Measurements from ENCODE around the gene ALDH1A2.

ALDH1A2 gene

GRCh38 chr15:58019503-58020376 is 45.8 kb downstream of the ALDH1A2 start:
- TF ChIP-seq FOXM1 (IDR thresholded peaks at IDR 0.05; ENCODE audit: borderline replicate concordance) (no peak), FOXA1 (IDR thresholded peaks at IDR 0.05) (no peak), BHLHE40 (IDR thresholded peaks at IDR 0.05; ENCODE audit: borderline replicate concordance) (no peak), HDGF (IDR thresholded peaks at IDR 0.05; ENCODE audit: borderline replicate concordance) (no peak), LEF1 (IDR thresholded peaks at IDR 0.05; ENCODE audit: borderline replicate concordance) (no peak), ARNT (IDR thresholded peaks at IDR 0.05) (no peak), ELF4 (IDR thresholded peaks at IDR 0.05) (no peak), SUZ12 (IDR thresholded peaks at IDR 0.05) (no peak), FOXK2 (IDR thresholded peaks at IDR 0.05) (no peak), CTBP1 (IDR thresholded peaks at IDR 0.05; ENCODE audit: borderline replicate concordance) (no peak), NFRKB (IDR thresholded peaks at IDR 0.05) (no peak), TARDBP (IDR thresholded peaks at IDR 0.05) (no peak), SP1 (IDR thresholded peaks at IDR 0.05) (no peak)
- TF ChIP-seq, protein P1, sequence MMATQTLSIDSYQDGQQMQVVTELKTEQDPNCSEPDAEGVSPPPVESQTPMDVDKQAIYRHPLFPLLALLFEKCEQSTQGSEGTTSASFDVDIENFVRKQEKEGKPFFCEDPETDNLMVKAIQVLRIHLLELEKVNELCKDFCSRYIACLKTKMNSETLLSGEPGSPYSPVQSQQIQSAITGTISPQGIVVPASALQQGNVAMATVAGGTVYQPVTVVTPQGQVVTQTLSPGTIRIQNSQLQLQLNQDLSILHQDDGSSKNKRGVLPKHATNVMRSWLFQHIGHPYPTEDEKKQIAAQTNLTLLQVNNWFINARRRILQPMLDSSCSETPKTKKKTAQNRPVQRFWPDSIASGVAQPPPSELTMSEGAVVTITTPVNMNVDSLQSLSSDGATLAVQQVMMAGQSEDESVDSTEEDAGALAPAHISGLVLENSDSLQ (IDR thresholded peaks at IDR 0.05) = no peak
- no peak for DNase-seq (ENCODE audit: extremely low spot score)
- ChIA-PET POLR2A (no interaction called here), CTCF (no interaction called here)

- DNase-seq (ENCODE audit: extremely low spot score) = no peak
- ChIA-PET CTCF (no interaction called here), POLR2A (no interaction called here)
- TF ChIP-seq FOXA1 (IDR thresholded peaks at IDR 0.05) = no peak
- no peak for TF ChIP-seq BHLHE40 (IDR thresholded peaks at IDR 0.05; ENCODE audit: borderline replicate concordance)
- TF ChIP-seq SP1 (IDR thresholded peaks at IDR 0.05) = no peak
- TF ChIP-seq ELF4 (IDR thresholded peaks at IDR 0.05) = no peak
- TF ChIP-seq NFRKB (IDR thresholded peaks at IDR 0.05) = no peak
- TF ChIP-seq L3MBTL2 (conservative IDR thresholded peaks at IDR 0.05) = no peak
- TF ChIP-seq CTBP1 (IDR thresholded peaks at IDR 0.05; ENCODE audit: borderline replicate concordance) = no peak
- TF ChIP-seq, protein P1 (IDR thresholded peaks at IDR 0.05) = no peak
- TF ChIP-seq ARNT (IDR thresholded peaks at IDR 0.05) = no peak
- TF ChIP-seq FOXM1 (IDR thresholded peaks at IDR 0.05; ENCODE audit: borderline replicate concordance) = no peak
- no peak for TF ChIP-seq SUZ12 (IDR thresholded peaks at IDR 0.05)
- no peak for TF ChIP-seq FOXK2 (IDR thresholded peaks at IDR 0.05)
- TF ChIP-seq HDGF (IDR thresholded peaks at IDR 0.05; ENCODE audit: borderline replicate concordance) = no peak
- no peak for TF ChIP-seq ZNF384 (IDR thresholded peaks at IDR 0.05)
- TF ChIP-seq TARDBP (IDR thresholded peaks at IDR 0.05) = no peak
- TF ChIP-seq LEF1 (IDR thresholded peaks at IDR 0.05; ENCODE audit: borderline replicate concordance) = no peak
Measured at GRCh38 chr15:58017869-58018268, 47.6 kb downstream of the ALDH1A2 start.

- CTCF ChIA-PET = no interaction called here
- TF ChIP-seq LEF1 (IDR thresholded peaks at IDR 0.05; ENCODE audit: borderline replicate concordance) (no peak), FOXA1 (IDR thresholded peaks at IDR 0.05) (no peak), ARNT (IDR thresholded peaks at IDR 0.05) (no peak), HDGF (IDR thresholded peaks at IDR 0.05; ENCODE audit: borderline replicate concordance) (no peak), CTBP1 (IDR thresholded peaks at IDR 0.05; ENCODE audit: borderline replicate concordance) (no peak), ELF4 (IDR thresholded peaks at IDR 0.05) (no peak)
- POLR2A ChIA-PET = no interaction called here
- no peak for DNase-seq (ENCODE audit: extremely low spot score)
Measured at GRCh38 chr15:58016581-58017175, 48.8 kb downstream of the ALDH1A2 start.

GRCh38 chr15:58015565-58015964 is 49.9 kb downstream of the ALDH1A2 start:
- POLR2A ChIA-PET = no interaction called here
- CTCF ChIA-PET = no interaction called here
- no peak for DNase-seq (ENCODE audit: extremely low spot score)
- TF ChIP-seq NFRKB (IDR thresholded peaks at IDR 0.05) = no peak
- no peak for TF ChIP-seq FOXK2 (IDR thresholded peaks at IDR 0.05)
- TF ChIP-seq SP1 (IDR thresholded peaks at IDR 0.05) = no peak
- no peak for TF ChIP-seq FOXM1 (IDR thresholded peaks at IDR 0.05; ENCODE audit: borderline replicate concordance)
- no peak for TF ChIP-seq CTBP1 (IDR thresholded peaks at IDR 0.05; ENCODE audit: borderline replicate concordance)
- TF ChIP-seq ARNT (IDR thresholded peaks at IDR 0.05) = no peak

DNA sequence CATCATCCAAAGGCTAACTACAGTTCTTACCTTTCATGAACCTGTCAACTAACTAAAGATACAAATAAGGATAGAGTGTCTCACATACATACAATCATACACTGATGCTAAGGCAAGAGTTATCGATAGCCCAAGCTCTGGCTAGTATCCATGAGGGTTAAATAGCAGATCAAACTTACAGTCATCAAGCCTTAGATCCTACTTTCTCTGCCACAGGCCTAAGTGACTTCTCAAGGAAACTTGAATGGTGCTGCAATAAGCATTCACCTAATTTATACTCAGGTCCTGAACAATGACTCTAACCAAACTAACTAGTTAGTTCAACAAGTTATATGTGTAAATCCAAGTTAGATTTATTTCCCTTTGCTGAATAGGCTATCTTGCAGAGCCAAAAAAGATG is 51.0 kb downstream of the ALDH1A2 start:
- no peak for DNase-seq (ENCODE audit: extremely low spot score)
- CTCF ChIA-PET = no interaction called here
- TF ChIP-seq SUZ12 (IDR thresholded peaks at IDR 0.05) (no peak), ZNF384 (IDR thresholded peaks at IDR 0.05) (no peak), NFRKB (IDR thresholded peaks at IDR 0.05) (no peak), FOXA1 (IDR thresholded peaks at IDR 0.05) (no peak), TARDBP (IDR thresholded peaks at IDR 0.05) (no peak), ELF4 (IDR thresholded peaks at IDR 0.05) (no peak), SP1 (IDR thresholded peaks at IDR 0.05) (no peak), CTBP1 (IDR thresholded peaks at IDR 0.05; ENCODE audit: borderline replicate concordance) (no peak), LEF1 (IDR thresholded peaks at IDR 0.05; ENCODE audit: borderline replicate concordance) (no peak), L3MBTL2 (conservative IDR thresholded peaks at IDR 0.05) (no peak), ARNT (IDR thresholded peaks at IDR 0.05) (no peak), HDGF (IDR thresholded peaks at IDR 0.05; ENCODE audit: borderline replicate concordance) (no peak)

GRCh38 chr15:58014040-58014439 is 51.5 kb downstream of the ALDH1A2 start:
- ChIA-PET POLR2A (no interaction called here), CTCF (no interaction called here)
- no peak for DNase-seq (ENCODE audit: extremely low spot score)
- TF ChIP-seq NFRKB (IDR thresholded peaks at IDR 0.05) = no peak

More for the DNA sequence above, 51.0 kb downstream of the ALDH1A2 start:
- POLR2A ChIA-PET = no interaction called here

DNA sequence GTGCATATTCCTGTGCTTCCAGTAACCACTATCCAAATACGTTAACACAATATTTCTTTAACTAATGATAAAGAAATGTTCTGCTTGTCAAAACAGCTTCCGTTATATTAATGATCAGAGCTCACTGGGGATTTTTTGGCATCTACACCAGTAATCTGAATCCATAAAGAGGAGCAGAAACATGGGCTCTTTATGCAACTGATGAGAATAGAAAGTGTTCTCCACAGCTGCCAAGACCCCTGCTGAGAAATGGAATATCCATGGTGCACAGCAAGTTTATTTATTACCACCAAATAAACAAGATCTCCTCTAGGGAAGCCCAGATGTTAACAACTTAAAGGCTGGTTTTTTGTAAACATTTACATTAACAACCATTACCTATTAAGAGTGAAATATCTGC is 54.5 kb downstream of the ALDH1A2 start:
- ChIA-PET CTCF (no interaction called here), POLR2A (no interaction called here)
- peak; percentile 16 for DNase-seq (ENCODE audit: extremely low spot score)
- TF ChIP-seq HDGF (IDR thresholded peaks at IDR 0.05; ENCODE audit: borderline replicate concordance) (no peak), LEF1 (IDR thresholded peaks at IDR 0.05; ENCODE audit: borderline replicate concordance) (no peak), SUZ12 (IDR thresholded peaks at IDR 0.05) (no peak), BHLHE40 (IDR thresholded peaks at IDR 0.05; ENCODE audit: borderline replicate concordance) (no peak), L3MBTL2 (conservative IDR thresholded peaks at IDR 0.05) (no peak), NFRKB (IDR thresholded peaks at IDR 0.05) (no peak), ARNT (IDR thresholded peaks at IDR 0.05) (no peak)
